Adipose tissue (tissue), 3 donors: Measurements from ENCODE around the gene SLC25A20. TPM values are rescaled to one million over a fixed set of nuclear protein-coding genes. Genes with fewer than 3 reads are reported as not detected.
"Not testable (repeated sequence)": the region's sequence is repeated elsewhere in the genome, so short reads cannot be mapped to it uniquely, and the experiment has no call there.

Experiments used
- H3K27ac ChIP-seq: one replicate; pipeline ENCODE4 v1.5.1; 2013; ENCODE audit warnings: low read depth, low read length
- WGBS, 3 donors: extraction: QIAGEN DNeasy Blood & Tissue Kit; methylation state at CpG; one replicate each; pipeline ENCODE4 v1.1.7; 2013; 5-methylcytosine and 5-hydroxymethylcytosine counted together
- polyA plus RNA-seq, 3 donors: library from polyadenylated mRNA; stranded (reverse); fragments of 200-250 nt; gene quantifications; one replicate each; pipeline ENCODE4 v1.2.3, GENCODE V29; 2013
- donor health status: healthy with polysubstance abuse.
- donor health status: Bipolar disorder and iron deficiency.
- donor health status: healthy.

Gene SLC25A20
- polyA plus RNA-seq, 3 donors = 18.9 to 31.6 (median 22.9) TPM

- WGBS, 3 donors = 83 to 88% (median 87%) methylated on average over 9 of the region's 9 CpGs
- no peak overlapping the region for H3K27ac ChIP-seq
Measured at GRCh38 chr3:48855681-48856447, 42.8 kb downstream of the SLC25A20 start.

GRCh38 chr3:48852151-48852550 is 46.5 kb downstream of the SLC25A20 start:
- no peak overlapping the region for H3K27ac ChIP-seq
- 79 to 91% (median 85%) methylated on average over 5 of the region's 5 CpGs for WGBS, 3 donors

GRCh38 chr3:48851407-48851806 is 47.3 kb downstream of the SLC25A20 start:
- H3K27ac ChIP-seq = no peak overlapping the region
- 52 to 72% (median 63%) methylated on average over 3 of the region's 3 CpGs for WGBS, 3 donors

- 90 to 98% (median 96%) methylated on average over 8 of the region's 8 CpGs for WGBS, 3 donors
- no peak overlapping the region for H3K27ac ChIP-seq
Measured at GRCh38 chr3:48848816-48849515, 49.7 kb downstream of the SLC25A20 start.

GRCh38 chr3:48847504-48848423 is 50.9 kb downstream of the SLC25A20 start, which contains the start of gene PRKAR2A:
PRKAR2A (minus strand) TSS chr3:48847874; CDS start chr3:48847596, 278 bp downstream.
- H3K27ac ChIP-seq = peak within 1 kb of the TSS; percentile 65
- WGBS, 3 donors = 2 to 3% (median 2%) methylated on average over 63 to 81 of the region's 81 CpGs

GRCh38 chr3:48847053-48847503 is 51.6 kb downstream of the SLC25A20 start:
- WGBS, 3 donors = 0% methylated on average over 42 of the region's 42 CpGs
- H3K27ac ChIP-seq = peak overlapping the region; percentile 65

GRCh38 chr3:48845170-48845569 is 53.5 kb downstream of the SLC25A20 start:
- 30 to 53% (median 39%) methylated on average over 2 of the region's 2 CpGs for WGBS, 3 donors

GRCh38 chr3:48837163-48837562 is 61.5 kb downstream of the SLC25A20 start:
- H3K27ac ChIP-seq = no peak overlapping the region
- 86 to 89% (median 88%) methylated on average over 2 of the region's 2 CpGs for WGBS, 3 donors

More at GRCh38 chr3:48845170-48845569, 53.5 kb downstream of the SLC25A20 start:
- no peak overlapping the region for H3K27ac ChIP-seq

GRCh38 chr3:48835650-48836366 is 62.9 kb downstream of the SLC25A20 start:
- no peak overlapping the region for H3K27ac ChIP-seq
- WGBS, 3 donors = 91 to 95% (median 94%) methylated on average over 11 of the region's 11 CpGs

GRCh38 chr3:48832684-48833083 is 66.0 kb downstream of the SLC25A20 start:
- H3K27ac ChIP-seq = no peak overlapping the region

GRCh38 chr3:48830715-48831114 is 68.0 kb downstream of the SLC25A20 start:
- no peak overlapping the region for H3K27ac ChIP-seq
- WGBS, 3 donors = 69 to 82% (median 79%) methylated on average over 6 of the region's 6 CpGs

GRCh38 chr3:48829525-48829924 is 69.2 kb downstream of the SLC25A20 start:
- not testable (repeated sequence) for H3K27ac ChIP-seq
- WGBS, 3 donors = 95 to 97% (median 95%) methylated on average over 11 of the region's 11 CpGs

- H3K27ac ChIP-seq = not testable (repeated sequence)
- 93 to 97% (median 96%) methylated on average over 10 of the region's 10 CpGs for WGBS, 3 donors
Measured at GRCh38 chr3:48827874-48828273, 70.8 kb downstream of the SLC25A20 start.

GRCh38 chr3:48826451-48826850 is 72.2 kb downstream of the SLC25A20 start:
- WGBS, 3 donors = 45 to 73% (median 45%) methylated on average over 2 of the region's 2 CpGs
- no peak overlapping the region for H3K27ac ChIP-seq

GRCh38 chr3:48820612-48821324 is 77.9 kb downstream of the SLC25A20 start:
- H3K27ac ChIP-seq = no peak overlapping the region
- WGBS, 3 donors = 80 to 86% (median 80%) methylated on average over 2 of the region's 2 CpGs

GRCh38 chr3:48819234-48820221 is 79.2 kb downstream of the SLC25A20 start:
- WGBS, 3 donors = 98% methylated on average over 7 of the region's 7 CpGs
- no peak overlapping the region for H3K27ac ChIP-seq
